IMR-90 (cell line): Measurements from ENCODE around the gene HECTD1. TPM values are rescaled to one million over a fixed set of nuclear protein-coding genes. Genes with fewer than 3 reads are reported as not detected.

ENCODE experiments used
- ATAC-seq: fragments of 200-7000 bp; cut with Tn5 transposase; 2 replicates; pipeline ENCODE4 v1.9.1; 2020; ENCODE audit warnings: low read depth, mild to moderate bottlenecking, moderate library complexity
- BruUV-seq: library from RNA; stranded (reverse); fragments of 400-500 nt; replicated peaks from 2 replicates; lab custom pipeline; 2021; lab: Mats Ljungman, UMichigan
- CTCF ChIA-PET: fragments of 300-600 bp; formaldehyde crosslinking; extraction: SDS; loops from one replicate; lab custom pipeline; 2021; ENCODE audit warnings: antibody characterized with exemption; lab: Yijun Ruan, JAX
- POLR2A ChIA-PET: fragments of 300-600 bp; sonication (Branson Sonifier 250); formaldehyde crosslinking; loops from one replicate; lab custom pipeline; 2022; ENCODE audit warnings: antibody characterized with exemption; ENCODE audit not compliant: unreplicated experiment; lab: Charles Lee
- DNase-seq: peaks from one replicate; pipeline ENCODE4 v3.0.0; 2013
- H2AFZ ChIP-seq: replicated peaks from 2 replicates; pipeline ENCODE3; 2013; ENCODE audit warnings: low read length, mild to moderate bottlenecking; ENCODE audit not compliant: poor library complexity
- H2AK5ac ChIP-seq: 2 replicates; pipeline ENCODE4 v1.6.1; 2013; ENCODE audit warnings: low read depth, low read length, inconsistent platforms
- H2AK9ac ChIP-seq: replicated peaks from 2 replicates; pipeline ENCODE3; 2013; ENCODE audit warnings: mild to moderate bottlenecking, low read depth, low read length, moderate library complexity; ENCODE audit not compliant: poor library complexity
- H2BK120ac ChIP-seq: 2 replicates; pipeline ENCODE4 v1.6.1; 2013; ENCODE audit warnings: low read depth, low read length, inconsistent platforms
- H2BK15ac ChIP-seq: 3 replicates; pipeline ENCODE4 v1.6.1; 2013; ENCODE audit warnings: low read depth, low read length, inconsistent platforms
- H2BK20ac ChIP-seq: 2 replicates; pipeline ENCODE4 v1.6.1; 2013; ENCODE audit warnings: low read depth, mild to moderate bottlenecking, inconsistent platforms, low read length, moderate library complexity
- H2BK5ac ChIP-seq: 2 replicates; pipeline ENCODE4 v1.6.1; 2013; ENCODE audit warnings: mild to moderate bottlenecking, low read depth, low read length, inconsistent platforms; ENCODE audit not compliant: poor library complexity, severe bottlenecking
- H3K14ac ChIP-seq: replicated peaks from 2 replicates; pipeline ENCODE4 v1.6.1; 2013; ENCODE audit warnings: low read depth, low read length, inconsistent platforms
- H3K18ac ChIP-seq: 2 replicates; pipeline ENCODE4 v1.6.1; 2013; ENCODE audit warnings: low read depth, low read length, control low read depth
- H3K23ac ChIP-seq: 2 replicates; pipeline ENCODE4 v1.6.1; 2013; ENCODE audit warnings: low read depth, low read length, inconsistent platforms
- H3K27ac ChIP-seq: 2 replicates; pipeline ENCODE4 v1.5.1; 2013; ENCODE audit warnings: mild to moderate bottlenecking, control low read depth, low read length; ENCODE audit not compliant: insufficient read depth
- H3K27me3 ChIP-seq: 2 replicates; pipeline ENCODE4 v1.6.1; 2013; ENCODE audit warnings: low read length; ENCODE audit not compliant: control insufficient read depth, insufficient read depth
- H3K36me3 ChIP-seq: 2 replicates; pipeline ENCODE4 v1.6.1; 2013; ENCODE audit warnings: low read length, mixed read lengths; ENCODE audit not compliant: control insufficient read depth, insufficient read depth
- H3K4ac ChIP-seq: 2 replicates; pipeline ENCODE4 v1.6.1; 2013; ENCODE audit warnings: low read depth, low read length, inconsistent platforms
- H3K4me1 ChIP-seq: 2 replicates; pipeline ENCODE4 v1.6.1; 2013; ENCODE audit warnings: low read length, mixed read lengths; ENCODE audit not compliant: control insufficient read depth, insufficient read depth
- H3K4me2 ChIP-seq: 2 replicates; pipeline ENCODE4 v1.6.1; 2013; ENCODE audit warnings: low read depth, mild to moderate bottlenecking, control low read depth, low read length, moderate library complexity
- H3K4me3 ChIP-seq: 2 replicates; pipeline ENCODE4 v1.5.1; 2013; ENCODE audit warnings: low read depth, mild to moderate bottlenecking, control low read depth, low read length, moderate library complexity; ENCODE audit not compliant: insufficient read depth
- H3K56ac ChIP-seq: 2 replicates; pipeline ENCODE4 v1.6.1; 2013; ENCODE audit warnings: low read length, inconsistent platforms; ENCODE audit not compliant: insufficient read depth; ENCODE audit errors: extremely low read depth
- H3K79me1 ChIP-seq, 2 experiments: 2 replicates each; pipeline ENCODE4 v1.6.1; 2013; ENCODE audit warnings: low read length in 2 of 2, inconsistent platforms in 1 of 2, low read depth in 1 of 2
- H3K9ac ChIP-seq: 2 replicates; pipeline ENCODE4 v1.6.1; 2013; ENCODE audit warnings: low read depth, low read length, control low read depth
- H3K9me1 ChIP-seq: 2 replicates; pipeline ENCODE4 v1.6.1; 2013; ENCODE audit warnings: low read length, inconsistent platforms; ENCODE audit not compliant: insufficient read depth
- H3K9me3 ChIP-seq: 2 replicates; pipeline ENCODE4 v1.6.1; 2013; ENCODE audit warnings: low read length; ENCODE audit not compliant: control insufficient read depth, insufficient read depth
- H4K20me1 ChIP-seq: 2 replicates; pipeline ENCODE4 v1.6.1; 2013; ENCODE audit warnings: low read length, inconsistent platforms; ENCODE audit not compliant: insufficient read depth
- H4K5ac ChIP-seq: 2 replicates; pipeline ENCODE4 v1.6.1; 2013; ENCODE audit warnings: mild to moderate bottlenecking, low read depth, low read length, control low read depth
- H4K8ac ChIP-seq, 2 experiments: 2 replicates each; pipeline ENCODE4 v1.6.1; 2013; ENCODE audit warnings: low read depth in 2 of 2, low read length in 2 of 2, control low read depth in 1 of 2, inconsistent platforms in 1 of 2
- H4K91ac ChIP-seq: 2 replicates; pipeline ENCODE4 v1.6.1; 2013; ENCODE audit warnings: low read depth, low read length, inconsistent platforms; ENCODE audit not compliant: insufficient read depth
- BHLHE40 ChIP-seq: fragments of 150-350 bp; IDR thresholded peaks from 2 replicates; pipeline ENCODE4 v1.6.1; 2016; ENCODE audit warnings: mild to moderate bottlenecking, low read depth, low read length
- CEBPB ChIP-seq: IDR thresholded peaks from 2 replicates; pipeline ENCODE4 v1.6.1; 2012; ENCODE audit warnings: low read depth, low read length, improper control_type of control experiment
- CHD1 ChIP-seq: IDR thresholded peaks from 2 replicates; pipeline ENCODE4 v1.6.1; 2012; ENCODE audit warnings: low read depth, low read length, improper control_type of control experiment
- CTCF ChIP-seq: conservative IDR thresholded peaks from 2 replicates; pipeline ENCODE4 v1.5.1; 2012; ENCODE audit warnings: mild to moderate bottlenecking, low read depth, low read length, improper control_type of control experiment
- NFE2L2 ChIP-seq: fragments of 150-350 bp; IDR thresholded peaks from 2 replicates; pipeline ENCODE4 v1.6.1; 2016; ENCODE audit warnings: low read depth, mild to moderate bottlenecking, low read length
- RAD21 ChIP-seq: IDR thresholded peaks from 2 replicates; pipeline ENCODE4 v1.6.1; 2012; ENCODE audit warnings: low read length, improper control_type of control experiment
- RFX5 ChIP-seq: IDR thresholded peaks from 2 replicates; pipeline ENCODE4 v1.8.0; 2012; ENCODE audit warnings: low read depth, mild to moderate bottlenecking, low read length, moderate library complexity
- dilution Hi-C: fragments of 300-500 bp; cut with HindIII; formaldehyde crosslinking; loops from one replicate; pipeline ENCODE4 v1.14.3; 2018; ENCODE audit warnings: low sequenced_read_pairs; ENCODE audit not compliant: unreplicated experiment
- in situ Hi-C: fragments of 300-500 bp; cut with MboI; formaldehyde crosslinking; loops from 3 replicates; pipeline ENCODE4 v1.14.3; 2019; ENCODE audit warnings: low sequenced_read_pairs, inconsistent platforms, mixed read lengths
- intact Hi-C: fragments of 100-400 bp; cut with micrococcal nuclease; formaldehyde crosslinking; loops from 2 replicates; pipeline ENCODE4 v1.10.0; 2022
- polyA plus RNA-seq, 3 experiments: library from polyadenylated mRNA; depleted of rRNA; stranded (reverse); fragments of >200 nt; gene quantifications; 2 replicates each; pipeline ENCODE4 v1.2.3, GENCODE V29; 2012; ENCODE audit warnings: low replicate concordance in 1 of 3
- total RNA-seq: library from RNA; depleted of rRNA; stranded (reverse); fragments of >200 nt; gene quantifications from 2 replicates; pipeline ENCODE4 v1.2.3, GENCODE V29; 2012

HECTD1 gene
- total and polyA plus RNA-seq, 2 of the 4 experiments (the other 2 are of a cell fraction): 48.5 to 228 TPM

- no peak for TF ChIP-seq CTCF
- no peak for TF ChIP-seq CEBPB
- no peak for TF ChIP-seq RFX5
- TF ChIP-seq NFE2L2: no peak
- TF ChIP-seq RAD21: no peak
- no peak for TF ChIP-seq CHD1
Observed at GRCh38 chr14:31229009-31229408, 21.4 kb upstream of the HECTD1 start (continued).

- in situ Hi-C loops (no loop called here), dilution Hi-C loops (no loop called here), intact Hi-C loops (no loop called here)
- no peaks in the 10 kb centered on the region for H4K20me1 ChIP-seq
- no peaks in the 10 kb centered on the region for H3K27me3 ChIP-seq
- ATAC-seq: no peak
- BruUV-seq: no TSS peak
- H3K4me3 ChIP-seq: no peak overlapping the region
- H3K18ac ChIP-seq: no peak overlapping the region
- H3K9me3 ChIP-seq: no peaks in the 10 kb centered on the region
- H3K79me1 ChIP-seq: no peaks in the 10 kb centered on the region
- H2AK5ac ChIP-seq: no peak overlapping the region
- no peak overlapping the region for H2AFZ ChIP-seq
- H3K14ac ChIP-seq: no peak overlapping the region
- no peak overlapping the region for H2BK15ac ChIP-seq
- H3K56ac ChIP-seq: no peak overlapping the region
- H2AK9ac ChIP-seq: no peak overlapping the region
- no peak overlapping the region for H4K8ac ChIP-seq
- H3K36me3 ChIP-seq: no peaks in the 10 kb centered on the region
- POLR2A ChIA-PET: no interaction called here
- H3K27ac ChIP-seq: no peak overlapping the region
- H3K4ac ChIP-seq: no peak overlapping the region
- no peak overlapping the region for H2BK120ac ChIP-seq
- CTCF ChIA-PET: interaction anchor here (0.6 kb wide), 1 partner anchor 97 kb away, joined by 3 read pairs; no protein-coding TSS in a partner anchor
- no peak overlapping the region for H3K9ac ChIP-seq
- no peak overlapping the region for H2BK20ac ChIP-seq
- H2BK5ac ChIP-seq: no peak overlapping the region
- TF ChIP-seq BHLHE40 (no peak), CEBPB (peak; percentile 67; the same call in 1 of the 2 replicates)
- H3K4me2 ChIP-seq: no peak overlapping the region
- DNase-seq: no peak
- no peak overlapping the region for H4K91ac ChIP-seq
- no peak overlapping the region for H4K5ac ChIP-seq
- no peak overlapping the region for H3K23ac ChIP-seq
- H3K9me1 ChIP-seq: no peaks in the 10 kb centered on the region; the same call in 1 of the 2 replicates
- H3K4me1 ChIP-seq: no peaks in the 10 kb centered on the region
Observed at GRCh38 chr14:31228533-31228932, 20.9 kb upstream of the HECTD1 start.
